Breast epithelium (tissue), 3 donors: Measurements from ENCODE around the gene EIF3A.

ENCODE experiments used
- POLR2AphosphoS5 ChIP-seq, 3 donors: sonication (generic); formaldehyde crosslinking; IDR thresholded peaks; one replicate each; pipeline ENCODE4 v1.6.1; 2017; ENCODE audit warnings: antibody characterized with exemption in 3 of 3
- TF ChIP-seq, protein P1 (sequence below), 3 donors: fragments of 450-650 bp; IDR thresholded peaks; one replicate each; pipeline ENCODE4 v1.5.1; 2016 to 2017; ENCODE audit warnings: antibody characterized with exemption in 3 of 3, mild to moderate bottlenecking in 3 of 3, moderate library complexity in 3 of 3

DNA sequence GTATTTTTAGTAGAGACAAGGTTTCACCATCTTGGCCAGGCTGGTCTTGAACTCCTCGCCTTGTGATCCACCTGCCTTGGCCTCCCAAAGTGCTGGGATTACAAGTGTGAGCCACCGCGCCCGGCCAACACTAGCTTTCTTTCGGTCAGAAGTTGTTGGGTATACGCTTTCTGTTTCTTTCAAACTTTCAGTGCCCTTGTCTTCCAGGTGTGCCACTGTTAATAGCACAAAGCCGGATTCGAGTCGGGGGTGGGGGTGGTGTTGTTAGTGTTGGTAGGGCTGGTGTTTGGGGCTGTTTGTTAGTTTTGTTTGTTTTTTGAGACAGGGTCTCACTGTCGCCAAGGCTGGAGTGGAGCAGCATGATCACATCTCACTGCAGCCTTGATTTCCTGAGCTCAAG is 84.9 kb downstream of the EIF3A start:
- TF ChIP-seq, protein P1, sequence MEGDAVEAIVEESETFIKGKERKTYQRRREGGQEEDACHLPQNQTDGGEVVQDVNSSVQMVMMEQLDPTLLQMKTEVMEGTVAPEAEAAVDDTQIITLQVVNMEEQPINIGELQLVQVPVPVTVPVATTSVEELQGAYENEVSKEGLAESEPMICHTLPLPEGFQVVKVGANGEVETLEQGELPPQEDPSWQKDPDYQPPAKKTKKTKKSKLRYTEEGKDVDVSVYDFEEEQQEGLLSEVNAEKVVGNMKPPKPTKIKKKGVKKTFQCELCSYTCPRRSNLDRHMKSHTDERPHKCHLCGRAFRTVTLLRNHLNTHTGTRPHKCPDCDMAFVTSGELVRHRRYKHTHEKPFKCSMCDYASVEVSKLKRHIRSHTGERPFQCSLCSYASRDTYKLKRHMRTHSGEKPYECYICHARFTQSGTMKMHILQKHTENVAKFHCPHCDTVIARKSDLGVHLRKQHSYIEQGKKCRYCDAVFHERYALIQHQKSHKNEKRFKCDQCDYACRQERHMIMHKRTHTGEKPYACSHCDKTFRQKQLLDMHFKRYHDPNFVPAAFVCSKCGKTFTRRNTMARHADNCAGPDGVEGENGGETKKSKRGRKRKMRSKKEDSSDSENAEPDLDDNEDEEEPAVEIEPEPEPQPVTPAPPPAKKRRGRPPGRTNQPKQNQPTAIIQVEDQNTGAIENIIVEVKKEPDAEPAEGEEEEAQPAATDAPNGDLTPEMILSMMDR (IDR thresholded peaks at IDR 0.05), result no peak
- no peak for TF ChIP-seq POLR2AphosphoS5 (IDR thresholded peaks at IDR 0.05)
